ENCODE measurements around the gene C3orf18. TPM values are rescaled to one million over a fixed set of nuclear protein-coding genes. Genes with fewer than 3 reads are reported as not detected.
A peak's percentile ranks its signal among the peaks of the same experiment; 100 is the strongest.

Gene C3orf18
- total RNA-seq, 1 experiment from 2014 or later, result 5.0 TPM

DNA sequence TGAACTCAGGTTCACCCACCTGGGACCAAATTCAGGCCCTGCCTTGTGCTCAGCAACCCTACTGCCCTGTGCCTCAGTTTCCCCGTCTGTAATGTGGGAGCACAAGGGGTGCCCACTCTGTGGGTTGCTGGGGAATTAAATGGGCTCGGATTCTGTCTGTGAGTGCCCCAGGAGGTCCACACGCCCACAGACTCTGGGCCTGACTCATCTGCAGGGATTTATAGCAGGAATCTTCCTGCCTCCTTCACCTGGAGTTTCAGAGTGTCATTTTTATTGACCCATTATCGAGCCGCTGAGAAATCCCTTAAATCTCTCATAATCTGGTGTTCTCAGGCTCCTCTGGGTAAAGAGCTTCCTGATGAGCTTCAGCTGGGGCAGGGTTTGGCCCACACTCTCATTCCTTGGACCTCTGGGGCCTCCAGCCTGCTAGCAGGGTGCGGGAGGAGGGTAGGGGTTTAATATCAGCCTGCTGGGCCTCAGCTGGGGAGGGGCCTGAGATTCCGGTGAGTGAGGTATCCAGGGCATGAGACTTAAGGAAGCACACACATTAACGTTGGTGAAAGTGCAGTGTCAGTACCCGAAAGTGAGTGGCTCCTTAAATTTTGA, 16.4 kb downstream of the C3orf18 start:
- intact Hi-C loops (cut with micrococcal nuclease; ENCODE audit: unreplicated experiment) (loop anchor here (2.0 kb wide), 1 partner anchor 204 kb away; no protein-coding TSS in a partner anchor), in situ Hi-C loops (cut with HindIII; ENCODE audit: low pct_unique_long_range_greater_than_20kb, low sequenced_read_pairs) (no loop called here)
- ChIA-PET CTCF (interaction anchor here (0.6 kb wide), 1 partner anchor 109 kb away, joined by 3 read pairs; no protein-coding TSS in a partner anchor), POLR2A (no interaction called here)
- no peak for DNase-seq (ENCODE audit: low read depth, low spot score)
- no peaks in the 10 kb centered on the region for H3K9me3 ChIP-seq (ENCODE audit: control insufficient read depth, insufficient read depth, low read depth, low read length)
- no peak for ATAC-seq
- H3K4me3 ChIP-seq (ENCODE audit: low read depth in 2 of 2, low read length in 2 of 2), result no peak overlapping the region
- TF ChIP-seq TCF7L2 (IDR thresholded peaks at IDR 0.05; ENCODE audit: low read depth, low read length) (no peak), REST (IDR thresholded peaks at IDR 0.05; ENCODE audit: insufficient read depth in 1 of 2, low read depth in 2 of 2, low read length in 1 of 2) (no peak), SIN3A (IDR thresholded peaks at IDR 0.05; ENCODE audit: borderline replicate concordance, insufficient read depth, low read depth, low read length) (no peak), POLR2AphosphoS5 (IDR thresholded peaks at IDR 0.05; ENCODE audit: low read depth, low read length) (no peak), CTCF (IDR thresholded peaks at IDR 0.05) (no peak)
- H3K27ac ChIP-seq (ENCODE audit: low read length), result no peak overlapping the region
- no TSS peak for BruUV-seq (replicated peaks)
- no peaks in the 10 kb centered on the region for H3K36me3 ChIP-seq (ENCODE audit: control insufficient read depth, insufficient read depth, low read length)
- H3K4me1 ChIP-seq (ENCODE audit: control insufficient read depth, insufficient read depth, low read length), result no peaks in the 10 kb centered on the region
- no peaks in the 10 kb centered on the region for H3K27me3 ChIP-seq (ENCODE audit: control insufficient read depth, insufficient read depth, low read length)

- ChIA-PET CTCF (no interaction called here), POLR2A (no interaction called here)
- TF ChIP-seq CTCF (IDR thresholded peaks at IDR 0.05) (peak; percentile 80), SIN3A (IDR thresholded peaks at IDR 0.05; ENCODE audit: borderline replicate concordance, insufficient read depth, low read depth, low read length) (no peak)
- Histone ChIP-seq H3K4me3 (ENCODE audit: low read depth in 2 of 2, low read length in 2 of 2) (no peak overlapping the region), H3K27ac (ENCODE audit: low read length) (no peak overlapping the region), H3K9me3 (ENCODE audit: control insufficient read depth, insufficient read depth, low read depth, low read length) (no peaks in the 10 kb centered on the region), H3K36me3 (ENCODE audit: control insufficient read depth, insufficient read depth, low read length) (no peaks in the 10 kb centered on the region), H3K27me3 (ENCODE audit: control insufficient read depth, insufficient read depth, low read length) (no peaks in the 10 kb centered on the region), H3K4me1 (ENCODE audit: control insufficient read depth, insufficient read depth, low read length) (no peaks in the 10 kb centered on the region)
- ATAC-seq, result peak; percentile 70
- in situ Hi-C loops (cut with HindIII; ENCODE audit: low pct_unique_long_range_greater_than_20kb, low sequenced_read_pairs) (no loop called here), intact Hi-C loops (cut with micrococcal nuclease; ENCODE audit: unreplicated experiment) (loop anchor here (2.0 kb wide), 1 partner anchor 203 kb away; no protein-coding TSS in a partner anchor)
- DNase-seq (ENCODE audit: low read depth, low spot score), result no peak
- no TSS peak for BruUV-seq (replicated peaks)
These were observed 17.3 kb downstream of the C3orf18 start for GRCh38 chr3:50550079-50550736.

Data from Panc1 (cell line).